GM12875 (cell line): ENCODE measurements around the gene YIF1B.

Experiments
- H3K4me3 ChIP-seq: one replicate; pipeline ENCODE4 v1.5.1; 2011; ENCODE audit warnings: low read depth, low read length, control low read depth
- CTCF ChIP-seq: IDR thresholded peaks from 2 replicates; pipeline ENCODE4 v1.5.1; 2011; ENCODE audit warnings: low read depth, mild to moderate bottlenecking, control low read depth, inconsistent platforms, low read length, moderate library complexity, borderline replicate concordance; ENCODE audit not compliant: insufficient read depth

YIF1B gene

GRCh38 chr19:38304352-38304865 lies 11.3 kb downstream of the YIF1B start:
- TF ChIP-seq CTCF = no peak
- no peak overlapping the region for H3K4me3 ChIP-seq

- TF ChIP-seq CTCF = no peak
Observed at GRCh38 chr19:38303517-38304351, 12.0 kb downstream of the YIF1B start, which contains the start of gene C19orf33. Gene C19orf33, plus strand, starts transcription at chr19:38304251. Its CDS starts 11 bp downstream, at chr19:38304262.

GRCh38 chr19:38298821-38299680 lies 16.7 kb downstream of the YIF1B start:
- H3K4me3 ChIP-seq = no peak overlapping the region
- no peak for TF ChIP-seq CTCF

More at GRCh38 chr19:38303517-38304351, 12.0 kb downstream of the YIF1B start, which contains the start of gene C19orf33:
- H3K4me3 ChIP-seq = no peak within 1 kb of the TSS

GRCh38 chr19:38294090-38294489 lies 21.7 kb downstream of the YIF1B start:
- no peak for TF ChIP-seq CTCF
- H3K4me3 ChIP-seq = no peak overlapping the region

GRCh38 chr19:38293281-38293680 lies 22.5 kb downstream of the YIF1B start:
- no peak overlapping the region for H3K4me3 ChIP-seq
- TF ChIP-seq CTCF = no peak

- no peak overlapping the region for H3K4me3 ChIP-seq
- TF ChIP-seq CTCF = no peak
Observed at GRCh38 chr19:38291855-38292254, 23.9 kb downstream of the YIF1B start.
